ENCODE measurements around the gene SNX10.

Gene SNX10

DNA sequence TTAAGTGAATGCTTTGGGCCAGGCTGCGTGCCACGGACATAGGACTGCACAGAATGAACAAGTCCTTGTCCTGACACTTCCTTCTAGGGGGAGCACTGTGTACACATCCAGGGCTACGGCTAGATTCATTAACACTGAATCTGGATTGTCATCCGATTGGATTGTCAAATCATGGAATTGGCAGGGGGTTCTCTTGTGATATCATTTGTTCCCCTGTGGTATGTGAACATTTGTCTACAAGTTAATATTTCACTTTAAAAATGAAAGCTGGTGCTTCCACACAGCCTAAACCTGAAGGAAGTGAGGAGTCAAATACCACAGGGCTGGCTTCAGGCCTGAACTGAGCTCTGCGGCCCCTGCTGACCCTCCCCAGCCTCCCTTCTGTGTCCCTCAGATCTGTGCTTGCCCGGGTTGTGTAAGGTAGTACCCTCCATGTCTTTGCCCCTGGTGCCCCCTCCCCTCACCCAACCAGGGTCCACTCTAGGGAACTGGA is 75.6 kb downstream of the SNX10 start:
- DNase-seq (ENCODE audit: low read depth in 1 of 2, low spot score in 1 of 2): no peak

- DNase-seq (ENCODE audit: low read depth in 1 of 2, low spot score in 1 of 2): no peak
Measured at GRCh38 chr7:26368542-26368941, 76.9 kb downstream of the SNX10 start.

DNA sequence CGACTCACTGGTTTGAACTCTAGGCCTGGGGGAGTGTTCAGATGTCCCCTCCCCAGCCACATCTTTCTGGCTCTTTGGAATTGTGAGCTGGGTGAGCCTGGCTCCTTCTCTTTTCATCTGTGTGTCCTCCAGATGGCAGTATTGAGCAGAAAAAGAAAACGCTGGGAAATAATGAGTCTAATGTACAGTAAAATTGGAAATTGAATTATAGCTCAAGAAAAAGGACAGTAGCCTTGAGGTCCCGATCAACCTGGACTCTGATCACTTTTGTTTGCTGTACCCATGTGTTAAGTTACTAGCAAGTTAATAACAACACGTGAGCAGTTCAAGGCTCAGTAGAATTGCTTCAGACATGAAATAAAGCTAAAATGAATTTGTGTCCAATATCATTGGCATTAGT is 77.9 kb downstream of the SNX10 start:
- DNase-seq (ENCODE audit: low read depth in 1 of 2, low spot score in 1 of 2): no peak

DNA sequence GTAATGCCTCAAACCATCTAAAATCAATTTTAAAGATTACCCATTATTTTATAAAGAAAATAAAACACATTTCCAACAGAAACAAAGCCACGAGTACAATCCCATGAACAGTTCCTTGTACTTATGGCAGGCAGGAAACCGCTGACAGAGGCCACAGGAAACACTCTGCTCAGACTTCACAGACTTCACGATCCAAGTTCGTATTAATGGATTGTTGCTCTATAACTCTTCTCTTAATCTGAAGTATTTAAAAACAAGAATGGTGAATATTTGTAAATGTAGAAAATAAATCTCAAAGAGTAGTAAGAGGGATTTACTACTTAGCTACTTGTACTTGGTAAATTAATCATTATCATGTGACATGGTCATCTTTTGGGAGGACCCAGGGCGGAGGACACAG is 78.3 kb downstream of the SNX10 start:
- DNase-seq (ENCODE audit: low read depth in 1 of 2, low spot score in 1 of 2): no peak

DNA sequence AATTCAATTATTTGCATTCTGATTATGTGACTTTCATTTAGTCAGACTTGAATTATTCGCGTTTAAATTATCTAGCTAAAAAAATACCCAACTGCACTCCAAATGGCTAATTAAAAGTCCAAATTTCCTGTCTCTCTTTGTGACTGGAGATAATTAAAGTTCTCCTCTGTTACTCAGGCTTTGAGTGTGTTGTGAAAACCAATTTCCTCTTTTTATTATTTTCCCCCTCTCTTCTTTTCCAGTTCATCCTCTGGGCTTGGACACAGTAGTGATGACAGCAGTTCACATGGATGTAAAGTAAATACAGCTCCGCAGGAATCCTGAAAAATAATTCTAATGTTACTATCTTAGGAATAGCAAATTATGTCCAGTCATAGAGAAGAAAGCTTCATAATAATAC is 80.6 kb downstream of the SNX10 start:
- no peak for DNase-seq (ENCODE audit: low read depth in 1 of 2, low spot score in 1 of 2)

DNA sequence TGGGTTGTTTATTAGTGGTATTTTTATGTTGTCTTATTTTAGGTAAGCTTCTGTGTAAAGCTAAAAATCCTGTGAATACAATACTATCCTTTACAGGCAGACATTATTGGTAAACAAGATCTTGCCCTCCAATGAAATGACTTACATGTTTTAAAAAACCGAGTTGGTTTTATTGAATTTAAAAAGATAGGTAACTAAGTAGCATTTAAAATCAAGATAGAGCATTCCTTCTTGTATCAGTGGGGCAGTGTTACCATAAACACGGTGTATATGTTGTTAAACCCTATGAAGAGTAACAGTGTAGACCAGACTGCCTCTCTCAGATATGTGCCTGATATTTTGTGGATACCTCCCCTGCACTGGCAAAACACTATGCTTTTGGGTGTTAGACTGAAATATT is 81.0 kb downstream of the SNX10 start:
- DNase-seq (ENCODE audit: low read depth in 1 of 2, low spot score in 1 of 2): no peak

DNA sequence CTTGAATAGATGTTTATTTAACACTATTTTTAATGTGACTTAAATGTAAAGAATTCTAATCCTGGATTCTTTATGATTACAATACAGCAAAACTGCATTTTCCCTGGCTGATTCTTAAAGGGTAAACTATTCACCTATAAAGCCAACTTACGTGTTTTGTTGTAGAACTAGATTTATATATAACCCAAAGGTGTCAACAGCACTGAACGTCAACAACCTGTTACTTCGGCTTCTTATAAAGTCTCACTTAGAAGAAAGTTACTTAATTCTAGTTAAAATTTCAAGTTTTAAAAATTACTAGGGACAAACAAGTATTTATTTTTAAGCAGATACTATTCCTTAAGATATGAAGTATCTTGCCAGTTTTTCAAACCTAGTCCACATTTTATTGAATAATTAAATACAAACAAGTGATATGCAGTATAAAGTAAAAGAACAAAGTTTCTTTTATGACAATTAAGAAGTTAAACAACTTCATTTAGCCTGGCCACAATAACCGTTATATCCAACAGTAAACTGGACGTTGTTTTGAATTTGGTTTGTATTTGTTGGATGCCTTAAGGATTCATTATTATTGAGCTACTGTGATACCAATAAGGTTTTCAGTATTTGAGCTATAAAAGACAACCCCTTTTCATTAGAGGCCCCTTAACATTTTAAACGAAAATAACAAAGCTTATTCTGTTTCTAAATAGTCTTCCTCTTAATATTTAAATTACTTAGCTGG is 83.1 kb downstream of the SNX10 start:
- DNase-seq (ENCODE audit: low read depth in 1 of 2, low spot score in 1 of 2): no peak

- no peak for DNase-seq (ENCODE audit: low read depth in 1 of 2, low spot score in 1 of 2)
Measured at GRCh38 chr7:26375726-26376174, 84.1 kb downstream of the SNX10 start.

DNA sequence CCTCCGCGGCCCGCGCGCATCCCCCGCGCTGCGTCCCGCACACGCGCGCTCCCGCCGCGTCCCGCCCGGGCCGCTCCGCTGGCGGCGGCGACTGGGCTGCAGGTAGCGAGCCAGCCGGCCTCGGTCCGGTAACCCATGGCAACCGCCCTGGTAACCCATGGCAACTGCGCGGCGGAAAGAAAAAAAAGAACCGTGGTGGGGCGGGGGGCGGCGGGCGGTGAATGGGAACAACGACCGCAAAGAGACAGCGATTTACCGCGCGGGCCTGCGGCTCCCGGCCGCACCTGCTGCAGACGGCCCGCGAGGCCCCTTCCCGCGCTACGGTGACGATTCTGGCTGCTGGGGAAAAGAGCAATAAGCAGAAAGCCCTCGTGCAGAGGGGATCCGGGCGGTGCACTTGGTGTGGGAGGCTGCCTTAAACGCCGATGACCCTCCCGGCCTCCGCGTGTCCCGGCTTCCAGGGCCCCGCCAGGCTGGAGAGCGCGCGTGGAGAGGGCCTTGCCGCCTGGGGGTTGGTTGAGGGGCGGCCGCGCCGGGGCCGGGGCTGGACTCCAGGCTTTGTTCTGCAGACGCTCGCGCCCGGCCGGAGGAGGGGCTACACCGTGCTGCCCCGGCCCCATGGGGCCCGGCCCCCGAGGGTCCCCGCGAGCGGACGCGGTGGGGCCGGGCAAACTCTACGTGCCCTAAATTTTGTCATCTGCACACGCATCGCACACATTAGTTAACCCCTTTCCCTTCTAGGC is 84.7 kb downstream of the SNX10 start:
- peak in 1 of 2 donors; percentile 8 for DNase-seq (ENCODE audit: low read depth in 1 of 2, low spot score in 1 of 2)

GRCh38 chr7:26378016-26378415 is 86.4 kb downstream of the SNX10 start:
- DNase-seq (ENCODE audit: low read depth in 1 of 2, low spot score in 1 of 2): no peak

GRCh38 chr7:26379711-26380110 is 88.0 kb downstream of the SNX10 start:
- no peak for DNase-seq (ENCODE audit: low read depth in 1 of 2, low spot score in 1 of 2)

GRCh38 chr7:26381476-26382353 is 90.1 kb downstream of the SNX10 start:
- DNase-seq (ENCODE audit: low read depth in 1 of 2, low spot score in 1 of 2): no peak

DNA sequence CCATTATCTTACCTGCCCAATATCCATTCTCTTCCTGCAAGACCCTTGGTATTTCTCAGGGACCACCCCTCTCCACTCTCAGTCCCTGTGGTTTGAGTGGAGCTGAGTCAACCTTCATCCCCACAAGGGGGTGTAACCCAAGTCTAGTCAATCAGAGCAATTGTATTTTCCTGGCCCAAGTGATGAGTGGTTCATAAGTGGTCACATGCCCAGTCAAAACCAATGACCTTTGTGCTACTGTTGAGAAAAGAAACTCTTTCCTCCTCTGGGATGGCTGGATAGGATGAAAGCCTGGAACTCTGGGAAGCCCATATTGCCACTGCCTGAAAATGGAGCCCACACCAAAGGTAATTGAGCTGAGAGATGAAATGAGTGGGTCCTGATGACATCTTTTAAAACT is 93.6 kb downstream of the SNX10 start:
- no peak for DNase-seq (ENCODE audit: low read depth in 1 of 2, low spot score in 1 of 2)

GRCh38 chr7:26387731-26388130 is 96.1 kb downstream of the SNX10 start:
- no peak for DNase-seq (ENCODE audit: low read depth in 1 of 2, low spot score in 1 of 2)

GRCh38 chr7:26388256-26388655 is 96.6 kb downstream of the SNX10 start:
- DNase-seq (ENCODE audit: low read depth in 1 of 2, low spot score in 1 of 2): no peak

- no peak for DNase-seq (ENCODE audit: low read depth in 1 of 2, low spot score in 1 of 2)
Measured at GRCh38 chr7:26390016-26390415, 98.4 kb downstream of the SNX10 start.

- DNase-seq (ENCODE audit: low read depth in 1 of 2, low spot score in 1 of 2): no peak
Measured at GRCh38 chr7:26393818-26394217, 102.2 kb downstream of the SNX10 start.

- DNase-seq (ENCODE audit: low read depth in 1 of 2, low spot score in 1 of 2): no peak
Measured at GRCh38 chr7:26397332-26397731, 105.7 kb downstream of the SNX10 start.

GRCh38 chr7:26397796-26398426 is 106.2 kb downstream of the SNX10 start:
- no peak for DNase-seq (ENCODE audit: low read depth in 1 of 2, low spot score in 1 of 2)

GRCh38 chr7:26398427-26398755 is 106.7 kb downstream of the SNX10 start:
- peak in 1 of 2 donors; percentile 8 for DNase-seq (ENCODE audit: low read depth in 1 of 2, low spot score in 1 of 2)

Measured in stimulated activated CD4-positive, alpha-beta T cell treated with anti-CD3 and anti-CD28 coated beads, Interleukin-15, amount 100 ng/mL, for 1 hour (primary cell).